HG03460 (cell line): ENCODE data around the gene CLEC12A.
A peak's percentile ranks its signal among the peaks of the same experiment; 100 is the strongest.
"Not testable (repeated sequence)": the region's sequence is repeated elsewhere in the genome, so short reads cannot be mapped to it uniquely, and the experiment has no call there.

Experiments
- ATAC-seq: cut with Tn5 transposase; IDR thresholded peaks from one replicate; pipeline ENCODE4 v1.9.1; 2021; ENCODE audit not compliant: unreplicated experiment

CLEC12A gene

GRCh38 chr12:9971181-9971580 is at the start of gene CLEC12A:
Gene CLEC12A (plus strand): TSS chr12:9971409. CDS start chr12:9971597, 188 bp downstream.
- ATAC-seq = no peak

DNA sequence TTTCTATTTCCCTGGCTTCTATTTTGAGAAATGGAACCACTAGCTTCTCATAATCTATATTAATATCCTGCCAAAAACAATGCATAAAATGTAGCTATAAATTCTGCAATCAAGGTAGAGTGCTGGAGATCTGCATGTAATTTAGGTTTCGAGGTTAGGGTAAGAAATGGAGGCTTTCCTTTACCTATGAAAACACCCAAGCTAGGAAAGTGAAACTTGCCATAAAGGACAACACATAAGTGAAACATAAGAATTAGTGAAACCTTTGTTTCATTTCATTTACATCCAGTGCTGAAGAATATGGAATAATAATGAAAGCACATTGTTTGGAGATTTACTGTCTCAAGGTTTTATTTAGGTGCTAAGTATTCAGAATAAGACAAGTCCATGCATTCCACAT is 48.8 kb upstream of the CLEC12A start:
- ATAC-seq = no peak

- ATAC-seq = no peak
Measured at GRCh38 chr12:9925705-9926393, 45.4 kb upstream of the CLEC12A start.

GRCh38 chr12:9926876-9927275 is 44.3 kb upstream of the CLEC12A start:
- ATAC-seq = no peak

DNA sequence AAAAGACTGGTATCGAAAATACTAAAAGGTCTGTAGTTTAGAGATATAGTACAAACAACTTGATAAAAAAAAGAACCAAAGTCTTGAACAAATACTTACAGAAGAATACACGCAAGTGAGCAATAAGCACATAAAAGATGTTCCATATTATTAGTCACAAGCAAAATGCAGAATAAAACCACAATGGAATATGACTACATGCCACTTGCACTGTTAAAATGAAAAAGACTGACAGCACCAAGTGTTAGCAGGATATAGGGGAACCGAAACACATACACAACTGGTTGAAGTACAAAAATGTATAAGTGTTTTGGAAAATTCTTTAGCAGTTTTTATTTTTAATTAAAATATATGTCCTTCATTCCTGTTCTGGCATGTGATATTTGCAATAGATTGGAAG is 42.6 kb upstream of the CLEC12A start:
- no peak for ATAC-seq

GRCh38 chr12:9931245-9931644 is 40.0 kb upstream of the CLEC12A start:
- no peak for ATAC-seq

DNA sequence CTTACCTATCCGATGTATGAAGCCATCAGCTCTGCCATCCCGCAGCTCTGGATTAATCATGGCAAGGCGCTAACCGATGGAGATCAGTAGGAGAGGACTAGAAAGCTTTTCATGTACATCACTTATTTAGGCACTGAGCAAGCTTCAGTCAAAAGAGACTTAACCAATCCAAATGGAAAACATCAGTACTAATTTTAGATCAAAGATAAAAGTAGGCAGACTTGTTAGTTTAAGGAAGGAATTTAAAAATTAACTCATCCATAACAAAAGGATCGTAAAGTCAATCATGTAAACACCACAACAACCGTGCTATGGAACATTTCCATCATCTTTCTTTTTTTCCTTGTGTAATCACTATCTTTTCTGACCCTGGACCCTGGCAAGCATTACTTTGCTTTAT is 38.9 kb upstream of the CLEC12A start, which contains the start of gene CLEC2A:
CLEC2A (minus strand) TSS at position 101 of the 400 bp plus-strand sequence; CDS start at position 60, 41 bp downstream.
- no peak for ATAC-seq

- ATAC-seq = no peak
Measured at GRCh38 chr12:9933958-9934357, 37.3 kb upstream of the CLEC12A start.

DNA sequence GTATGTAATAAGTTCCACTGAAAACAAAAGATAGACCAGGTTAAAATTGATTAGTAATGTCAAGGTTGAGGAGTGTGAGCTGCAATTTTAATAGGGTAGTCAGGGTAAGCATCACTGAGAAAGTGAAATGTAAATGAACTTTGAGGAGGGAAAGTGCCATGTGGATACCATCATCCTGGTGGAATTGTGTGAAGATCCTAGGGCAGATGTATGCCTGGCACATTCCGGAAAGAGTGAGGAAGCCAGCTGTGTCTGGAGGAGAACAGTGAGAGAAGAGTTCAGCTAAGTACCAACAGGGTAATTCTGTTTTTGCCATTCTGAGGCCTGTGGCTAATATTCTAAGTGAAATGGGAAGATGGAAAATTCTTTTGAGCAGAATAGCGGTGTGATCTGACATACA is 36.2 kb upstream of the CLEC12A start:
- ATAC-seq = no peak

- no peak for ATAC-seq
Measured at GRCh38 chr12:9936591-9936990, 34.6 kb upstream of the CLEC12A start.

DNA sequence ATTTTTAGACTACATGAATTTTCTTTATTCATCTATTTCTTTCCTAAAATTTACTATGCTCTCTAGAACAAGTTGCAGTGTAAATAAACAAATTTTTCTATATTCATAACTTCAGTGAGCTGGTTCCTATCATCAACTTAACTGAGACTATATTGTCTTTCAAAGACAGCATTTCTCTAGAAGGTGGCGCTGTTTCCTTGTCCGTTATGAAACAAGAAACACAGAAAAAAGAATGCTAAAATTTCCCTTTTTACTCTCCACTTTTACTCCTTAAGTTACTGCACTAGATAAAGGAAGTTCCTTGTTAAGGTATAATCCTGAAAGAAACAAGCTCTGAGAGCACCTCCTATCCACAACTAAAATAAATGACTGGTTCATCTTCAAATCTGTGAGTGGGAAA is 30.8 kb upstream of the CLEC12A start:
- ATAC-seq = no peak

DNA sequence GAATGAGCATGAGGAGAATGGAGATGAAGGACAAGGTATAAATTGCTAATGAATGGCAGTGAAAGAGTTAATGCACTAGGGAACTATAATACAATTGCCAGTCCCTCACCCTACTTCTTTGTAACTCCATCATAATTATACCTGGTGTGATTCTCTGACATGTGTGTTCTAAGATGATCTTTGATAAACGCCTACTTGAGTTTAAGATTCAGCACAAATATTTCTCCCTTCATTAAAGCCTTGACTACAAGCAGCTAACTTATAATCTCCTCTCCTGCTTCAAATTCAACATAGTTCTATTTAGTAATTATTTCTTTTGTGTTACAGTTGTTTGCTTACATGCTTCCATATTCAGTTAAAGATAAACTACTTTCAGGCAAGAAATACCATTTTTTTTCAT is 29.4 kb upstream of the CLEC12A start:
- ATAC-seq = no peak

- peak; percentile 75 for ATAC-seq
Measured at GRCh38 chr12:9943240-9943639, 28.0 kb upstream of the CLEC12A start.

- ATAC-seq = no peak
Measured at GRCh38 chr12:9944391-9944790, 26.8 kb upstream of the CLEC12A start.

- no peak for ATAC-seq
Measured at GRCh38 chr12:9947674-9948073, 23.5 kb upstream of the CLEC12A start.

DNA sequence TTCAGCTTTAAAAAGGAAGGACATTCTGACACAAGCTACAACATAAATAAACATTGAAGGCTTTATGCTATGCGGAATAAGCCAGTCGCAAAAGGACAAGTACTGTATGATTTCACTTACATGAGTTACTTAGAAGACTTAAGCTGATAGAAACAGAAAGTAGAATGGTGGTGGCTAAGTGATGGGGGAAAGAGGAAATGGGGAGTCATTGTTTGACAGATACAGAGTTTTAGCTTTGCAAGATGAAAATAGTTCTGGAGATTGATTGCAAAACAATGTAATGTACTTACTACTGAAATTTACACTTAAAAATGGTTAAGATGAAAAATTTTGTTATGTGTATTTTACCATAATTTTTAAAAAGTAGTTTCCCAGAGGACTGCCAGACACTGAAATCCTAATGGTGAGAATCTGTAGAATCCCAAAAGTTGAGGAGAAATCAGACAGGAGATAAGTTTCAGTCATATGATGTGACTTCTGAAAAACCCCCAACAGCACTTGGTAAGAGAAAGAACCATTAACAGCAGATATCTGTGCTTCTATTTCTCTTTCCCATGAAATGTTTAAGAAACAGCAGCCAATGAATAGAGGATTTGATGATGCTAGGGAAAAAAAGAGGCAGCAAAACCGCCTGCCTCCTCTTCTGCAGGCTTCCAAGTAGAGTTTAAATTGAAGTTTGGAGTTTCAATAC is 22.5 kb upstream of the CLEC12A start:
- ATAC-seq = peak; percentile 96

GRCh38 chr12:9951026-9951675 is 20.1 kb upstream of the CLEC12A start:
- ATAC-seq = peak; percentile 44

DNA sequence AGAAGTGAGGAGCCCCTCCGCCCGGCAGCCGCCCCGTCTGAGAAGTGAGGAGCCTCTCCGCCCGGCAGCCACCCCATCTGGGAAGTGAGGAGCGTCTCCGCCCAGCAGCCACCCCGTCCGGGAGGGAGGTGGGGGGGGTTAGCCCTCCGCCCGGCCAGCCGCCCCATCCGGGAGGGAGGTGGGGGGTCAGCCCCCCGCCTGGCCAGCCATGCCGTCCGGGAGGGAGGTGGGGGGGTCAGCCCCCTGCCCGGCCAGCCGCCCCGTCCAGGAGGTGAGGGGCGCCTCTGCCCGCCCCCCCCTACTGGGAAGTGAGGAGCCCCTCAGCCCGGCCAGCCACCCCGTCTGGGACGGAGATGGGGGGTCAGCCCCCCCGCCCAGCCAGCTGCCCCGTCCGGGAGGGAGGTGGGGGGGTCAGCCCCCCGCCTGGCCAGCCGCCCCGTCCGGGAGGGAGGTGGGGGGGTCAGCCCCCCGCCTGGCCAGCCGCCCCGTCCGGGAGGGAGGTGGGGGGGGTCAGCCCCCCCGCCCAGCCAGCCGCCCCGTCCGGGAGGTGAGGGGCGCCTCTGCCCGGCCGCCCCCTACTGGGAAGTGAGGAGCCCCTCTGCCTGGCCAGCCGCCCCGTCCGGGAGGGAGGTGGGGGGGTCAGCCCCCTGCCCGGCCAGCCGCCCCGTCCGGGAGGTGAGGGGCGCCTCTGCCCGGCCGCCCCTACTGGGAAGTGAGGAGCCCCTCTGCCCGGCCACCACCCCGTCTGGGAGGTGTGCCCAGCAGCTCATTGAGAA is 18.1 kb upstream of the CLEC12A start:
- ATAC-seq = not testable (repeated sequence)

GRCh38 chr12:9957834-9958233 is 13.4 kb upstream of the CLEC12A start:
- no peak for ATAC-seq

DNA sequence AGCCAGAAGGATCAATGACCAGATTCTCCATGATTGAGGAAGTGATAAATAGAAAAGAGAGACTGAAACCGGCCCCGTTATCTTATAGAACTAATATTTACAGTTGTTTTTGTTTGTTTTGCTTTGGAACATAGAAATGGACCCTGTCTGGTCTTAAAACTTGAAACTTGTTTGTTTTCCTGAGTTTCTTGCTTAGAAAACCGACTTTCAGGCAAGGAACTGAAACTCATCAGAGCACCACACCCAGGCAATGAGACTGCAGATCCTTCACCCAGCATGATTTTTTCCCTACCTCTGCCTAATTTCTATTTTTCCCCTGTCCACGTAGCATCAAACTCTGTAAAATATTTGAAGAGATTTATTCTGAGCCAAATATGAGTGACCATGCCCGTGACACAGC is 10.6 kb upstream of the CLEC12A start:
- peak; percentile 12 for ATAC-seq

DNA sequence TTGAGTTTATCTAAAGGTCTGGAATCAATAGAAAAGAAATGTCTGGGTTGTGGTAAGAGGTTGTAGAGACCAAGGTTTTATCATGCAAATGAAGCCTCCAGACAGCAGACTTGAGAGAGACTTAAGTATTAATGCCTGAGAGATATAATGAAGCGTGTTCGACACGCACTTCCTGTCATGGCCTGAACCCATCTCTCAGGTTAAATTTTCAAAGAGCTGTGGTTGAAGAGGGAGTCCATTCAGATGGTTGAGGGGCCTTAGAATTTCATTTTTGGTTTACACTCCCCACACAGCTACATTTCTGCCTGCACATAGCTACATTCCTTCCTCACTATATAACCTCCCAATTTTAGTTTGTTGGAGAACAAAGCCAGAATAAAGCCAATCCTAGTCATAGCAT is 10.1 kb upstream of the CLEC12A start:
- ATAC-seq = peak; percentile 92
